ENCODE data around the gene PACS2.

GRCh38 chr14:105330491-105330895 is 15.9 kb downstream of the PACS2 start:
- TF ChIP-seq CTCF (IDR thresholded peaks at IDR 0.05) (no peak), ZFX (IDR thresholded peaks at IDR 0.05; ENCODE audit: borderline replicate concordance) (no peak)
